Peyer's patch (tissue), 4 donors: ENCODE results near the gene CCDC88C. TPM values are rescaled to one million over a fixed set of nuclear protein-coding genes. Genes with fewer than 3 reads are reported as not detected.

Experiments
- DNase-seq, 3 donors: peaks; one replicate each; pipeline ENCODE4 v3.0.0-alpha.2; 2017 to 2019
- H3K27ac ChIP-seq, 4 donors: fragments of 200-600 bp; sonication (generic); one replicate each; pipeline ENCODE4 v1.5.1; 2016 to 2019
- H3K27me3 ChIP-seq, 2 donors: fragments of 200-600 bp; sonication (generic); one replicate each; pipeline ENCODE4 v1.5.1; 2019
- H3K36me3 ChIP-seq, 3 donors: fragments of 200-600 bp; sonication (generic); one replicate each; pipeline ENCODE4 v1.5.1; 2016 to 2019
- H3K4me1 ChIP-seq, 4 donors: fragments of 200-600 bp; sonication (generic); one replicate each; pipeline ENCODE4 v1.5.1; 2016 to 2019
- H3K4me3 ChIP-seq, 4 donors: fragments of 200-600 bp; sonication (generic); 1 replicate in 3 of 4; 2 replicates in 1 of 4; pipeline ENCODE4 v1.5.1; 2016 to 2019; ENCODE audit warnings: mild to moderate bottlenecking in 1 of 4
- H3K9me3 ChIP-seq, 4 donors: fragments of 200-600 bp; sonication (generic); one replicate each; pipeline ENCODE4 v1.5.1; 2016 to 2019; ENCODE audit warnings: mild to moderate bottlenecking in 1 of 4
- CTCF ChIP-seq, 6 experiments: fragments of 450-650 bp in 4 of 6; fragments of 200-600 bp in 2 of 6; sonication (generic) in 1 of 6; IDR thresholded peaks; one replicate each; pipeline ENCODE4 v1.5.1; 2017 to 2019; ENCODE audit warnings: antibody characterized with exemption in 6 of 6, mild to moderate bottlenecking in 3 of 6, moderate library complexity in 1 of 6
- POLR2A ChIP-seq, 2 donors: fragments of 450-650 bp; IDR thresholded peaks; one replicate each; pipeline ENCODE4 v1.5.1; 2017; ENCODE audit warnings: antibody characterized with exemption in 2 of 2, mild to moderate bottlenecking in 2 of 2, moderate library complexity in 2 of 2
- total RNA-seq, 4 donors: library from RNA; depleted of rRNA; stranded (reverse); fragments of >200 nt; gene quantifications; one replicate each; pipeline ENCODE4 v1.1.0, GENCODE V29; 2016

Gene CCDC88C
- total RNA-seq, 4 donors from 2014 or later: 18.9 to 189 (median 77.2) TPM

GRCh38 chr14:91456283-91456682 lies 38.7 kb upstream of the CCDC88C start:
- DNase-seq: no peak
- H3K4me1 ChIP-seq: no peaks in the 10 kb centered on the region
- TF ChIP-seq POLR2A (IDR thresholded peaks at IDR 0.05) (no peak), CTCF (IDR thresholded peaks at IDR 0.05) (no peak)
- peaks cover 0 to 55% (median 0%) of the 10 kb centered on the region in 3 donors for H3K36me3 ChIP-seq
- H3K4me3 ChIP-seq: no peak overlapping the region
- H3K9me3 ChIP-seq: no peaks in the 10 kb centered on the region
- H3K27me3 ChIP-seq: no peaks in the 10 kb centered on the region
- no peak overlapping the region for H3K27ac ChIP-seq

DNA sequence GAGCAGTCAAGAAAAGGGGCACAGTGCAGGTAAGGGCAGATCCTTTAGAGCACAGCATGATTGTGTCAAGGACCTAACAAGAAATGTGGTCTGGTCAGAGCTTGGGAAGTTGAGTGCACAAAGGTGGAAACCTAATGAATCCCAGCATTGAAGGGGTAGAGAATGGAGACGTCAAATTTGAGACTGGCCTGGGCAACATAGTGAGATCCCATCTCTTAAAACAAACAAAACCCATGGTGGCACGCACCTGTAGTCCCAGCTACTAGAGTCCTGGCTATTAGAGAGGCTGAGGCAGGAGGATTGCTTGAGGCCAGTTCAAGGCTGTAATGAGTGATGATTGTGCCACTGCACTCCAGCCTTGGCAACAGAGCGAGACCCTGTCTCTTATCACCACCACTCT lies 37.0 kb upstream of the CCDC88C start:
- no peaks in the 10 kb centered on the region for H3K4me1 ChIP-seq
- H3K9me3 ChIP-seq: no peaks in the 10 kb centered on the region
- peaks cover 0 to 38% (median 0%) of the 10 kb centered on the region in 3 donors for H3K36me3 ChIP-seq
- no peak overlapping the region for H3K27ac ChIP-seq
- TF ChIP-seq CTCF (IDR thresholded peaks at IDR 0.05) (no peak), POLR2A (IDR thresholded peaks at IDR 0.05) (no peak)
- no peak for DNase-seq
- no peak overlapping the region for H3K4me3 ChIP-seq
- H3K27me3 ChIP-seq: no peaks in the 10 kb centered on the region

DNA sequence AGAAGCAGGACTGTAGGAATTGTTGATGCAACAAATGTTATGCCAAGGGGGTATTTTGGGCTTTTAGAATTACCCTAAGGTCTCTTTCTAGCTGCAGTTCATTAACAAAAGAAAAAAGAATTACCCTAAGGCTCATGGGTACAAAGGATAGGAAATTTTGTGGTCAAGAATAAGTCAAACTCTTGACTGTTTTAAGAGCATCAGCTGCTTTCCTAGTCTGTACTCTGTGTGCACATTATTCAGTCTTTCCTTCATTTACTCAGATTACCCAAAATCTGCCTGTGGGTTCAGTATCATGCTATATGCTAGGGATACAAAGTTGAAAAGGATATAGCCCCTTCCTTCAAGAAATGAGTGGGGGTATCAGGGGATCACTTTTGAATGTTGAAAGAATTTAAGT lies 36.5 kb upstream of the CCDC88C start:
- no peak for DNase-seq
- Histone ChIP-seq H3K9me3 (no peaks in the 10 kb centered on the region), H3K27me3 (no peaks in the 10 kb centered on the region), H3K36me3 (peaks cover 0 to 33% (median 0%) of the 10 kb centered on the region in 3 donors), H3K4me3 (no peak overlapping the region), H3K4me1 (no peaks in the 10 kb centered on the region), H3K27ac (no peak overlapping the region)
- TF ChIP-seq CTCF (IDR thresholded peaks at IDR 0.05) (no peak), POLR2A (IDR thresholded peaks at IDR 0.05) (no peak)

GRCh38 chr14:91453744-91454143 lies 36.1 kb upstream of the CCDC88C start:
- DNase-seq: peak in 1 of 3 donors; percentile 53
- H3K9me3 ChIP-seq: no peaks in the 10 kb centered on the region
- no peaks in the 10 kb centered on the region for H3K27me3 ChIP-seq
- no peaks in the 10 kb centered on the region for H3K4me1 ChIP-seq
- TF ChIP-seq CTCF (IDR thresholded peaks at IDR 0.05): no peak
- TF ChIP-seq POLR2A (IDR thresholded peaks at IDR 0.05): no peak
- H3K4me3 ChIP-seq: no peak overlapping the region
- peaks cover 0 to 29% (median 0%) of the 10 kb centered on the region in 3 donors for H3K36me3 ChIP-seq
- H3K27ac ChIP-seq: no peak overlapping the region

GRCh38 chr14:91444335-91445020 lies 26.9 kb upstream of the CCDC88C start:
- Histone ChIP-seq H3K27me3 (no peaks in the 10 kb centered on the region), H3K36me3 (no peaks in the 10 kb centered on the region), H3K4me1 (no peaks in the 10 kb centered on the region), H3K27ac (no peak overlapping the region), H3K9me3 (no peaks in the 10 kb centered on the region), H3K4me3 (no peak overlapping the region)
- TF ChIP-seq CTCF (IDR thresholded peaks at IDR 0.05): no peak
- TF ChIP-seq POLR2A (IDR thresholded peaks at IDR 0.05): no peak
- no peak for DNase-seq
